GM19023 (cell line): ENCODE measurements around the gene FZR1.
"Not testable (repeated sequence)": the region's sequence is repeated elsewhere in the genome, so short reads cannot be mapped to it uniquely, and the experiment has no call there.

ENCODE experiments used
- ATAC-seq: cut with Tn5 transposase; IDR thresholded peaks from one replicate; pipeline ENCODE4 v1.9.1; 2021; ENCODE audit warnings: mild to moderate bottlenecking, moderate library complexity; ENCODE audit not compliant: unreplicated experiment

FZR1 gene

GRCh38 chr19:3544058-3544376 lies 37.9 kb downstream of the FZR1 start:
- no peak for ATAC-seq

- ATAC-seq, result no peak
These were observed 38.9 kb downstream of the FZR1 start for GRCh38 chr19:3544742-3545668.

GRCh38 chr19:3545669-3546034 lies 39.5 kb downstream of the FZR1 start:
- no peak for ATAC-seq

GRCh38 chr19:3546119-3546518 lies 40.0 kb downstream of the FZR1 start:
- ATAC-seq, result no peak

- no peak for ATAC-seq
These were observed 41.2 kb downstream of the FZR1 start for GRCh38 chr19:3547301-3547731.

- no peak for ATAC-seq
These were observed 41.7 kb downstream of the FZR1 start for GRCh38 chr19:3547767-3548282.

- no peak for ATAC-seq
These were observed 42.5 kb downstream of the FZR1 start for GRCh38 chr19:3548606-3549005.

GRCh38 chr19:3549816-3550215 lies 43.7 kb downstream of the FZR1 start:
- no peak for ATAC-seq

- no peak for ATAC-seq
These were observed 45.1 kb downstream of the FZR1 start for GRCh38 chr19:3550947-3551791.

- ATAC-seq, result no peak
These were observed 45.6 kb downstream of the FZR1 start for GRCh38 chr19:3551792-3552095.

GRCh38 chr19:3554254-3555083 lies 48.4 kb downstream of the FZR1 start:
- ATAC-seq, result no peak

GRCh38 chr19:3555653-3556422 lies 49.7 kb downstream of the FZR1 start:
- no peak for ATAC-seq

- ATAC-seq, result no peak
These were observed 50.4 kb downstream of the FZR1 start for GRCh38 chr19:3556423-3556977.

- ATAC-seq, result peak; percentile 16
These were observed 50.9 kb downstream of the FZR1 start for GRCh38 chr19:3556978-3557460.

GRCh38 chr19:3557461-3558248 lies 51.5 kb downstream of the FZR1 start, which contains the start of gene MFSD12:
TSS of gene MFSD12 (minus strand) at chr19:3557586. CDS start at chr19:3557403, 183 bp downstream.
- peak; percentile 83 for ATAC-seq

GRCh38 chr19:3563709-3564524 lies 57.8 kb downstream of the FZR1 start:
- no peak for ATAC-seq

- no peak for ATAC-seq
These were observed 59.0 kb downstream of the FZR1 start for GRCh38 chr19:3565139-3565538.

GRCh38 chr19:3570042-3570441 lies 63.9 kb downstream of the FZR1 start:
- ATAC-seq, result not testable (repeated sequence)
